Raji (cell line): Measurements from ENCODE around the gene SYS1.

Experiments
- POLR2A ChIP-seq: IDR thresholded peaks from 2 replicates; pipeline ENCODE4 v1.6.1; 2011; ENCODE audit warnings: low read depth, low read length, control low read depth; ENCODE audit not compliant: insufficient read depth

SYS1 gene

GRCh38 chr20:45387274-45387673 lies 24.3 kb downstream of the SYS1 start:
- TF ChIP-seq POLR2A: no peak

GRCh38 chr20:45390931-45391330 lies 28.0 kb downstream of the SYS1 start:
- no peak for TF ChIP-seq POLR2A

DNA sequence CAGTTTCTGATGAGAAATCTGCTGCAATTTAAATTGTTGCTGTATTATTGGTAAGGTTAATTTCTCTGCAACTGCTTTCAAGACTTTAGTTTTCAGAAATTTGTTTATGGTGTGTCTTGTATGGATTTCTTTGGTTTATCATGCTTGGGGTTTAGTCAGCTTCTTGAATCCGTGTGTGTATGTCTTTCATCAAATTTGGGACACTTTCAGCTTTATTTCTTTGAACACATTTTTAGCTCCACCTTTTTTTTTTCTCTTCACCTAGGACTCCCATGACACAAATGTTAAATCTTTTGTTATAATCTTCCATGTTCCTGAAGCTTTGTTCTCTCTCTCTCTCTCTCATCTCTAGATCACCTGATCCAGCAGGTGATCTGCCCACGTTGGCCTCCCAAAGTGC lies 28.6 kb downstream of the SYS1 start:
- no peak for TF ChIP-seq POLR2A

DNA sequence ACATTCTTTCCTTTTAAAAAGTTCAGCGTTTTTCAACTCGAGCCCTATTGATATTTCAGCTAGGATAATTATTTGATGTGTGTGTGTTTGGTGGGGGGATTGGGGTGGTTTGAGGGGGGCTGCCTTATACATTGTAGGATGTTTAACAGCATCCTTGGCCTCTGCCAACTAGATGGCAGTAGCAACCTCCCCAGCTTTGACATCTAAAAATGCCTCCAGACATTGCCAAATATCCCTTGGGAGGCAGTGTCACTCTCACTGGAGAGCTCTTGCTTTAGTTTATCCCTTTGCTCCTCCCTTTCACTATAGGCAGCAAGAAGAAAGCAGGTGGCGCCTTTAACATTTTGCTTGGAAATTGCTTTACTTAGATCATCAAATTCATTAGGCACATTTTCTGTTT lies 29.8 kb downstream of the SYS1 start:
- TF ChIP-seq POLR2A: no peak

DNA sequence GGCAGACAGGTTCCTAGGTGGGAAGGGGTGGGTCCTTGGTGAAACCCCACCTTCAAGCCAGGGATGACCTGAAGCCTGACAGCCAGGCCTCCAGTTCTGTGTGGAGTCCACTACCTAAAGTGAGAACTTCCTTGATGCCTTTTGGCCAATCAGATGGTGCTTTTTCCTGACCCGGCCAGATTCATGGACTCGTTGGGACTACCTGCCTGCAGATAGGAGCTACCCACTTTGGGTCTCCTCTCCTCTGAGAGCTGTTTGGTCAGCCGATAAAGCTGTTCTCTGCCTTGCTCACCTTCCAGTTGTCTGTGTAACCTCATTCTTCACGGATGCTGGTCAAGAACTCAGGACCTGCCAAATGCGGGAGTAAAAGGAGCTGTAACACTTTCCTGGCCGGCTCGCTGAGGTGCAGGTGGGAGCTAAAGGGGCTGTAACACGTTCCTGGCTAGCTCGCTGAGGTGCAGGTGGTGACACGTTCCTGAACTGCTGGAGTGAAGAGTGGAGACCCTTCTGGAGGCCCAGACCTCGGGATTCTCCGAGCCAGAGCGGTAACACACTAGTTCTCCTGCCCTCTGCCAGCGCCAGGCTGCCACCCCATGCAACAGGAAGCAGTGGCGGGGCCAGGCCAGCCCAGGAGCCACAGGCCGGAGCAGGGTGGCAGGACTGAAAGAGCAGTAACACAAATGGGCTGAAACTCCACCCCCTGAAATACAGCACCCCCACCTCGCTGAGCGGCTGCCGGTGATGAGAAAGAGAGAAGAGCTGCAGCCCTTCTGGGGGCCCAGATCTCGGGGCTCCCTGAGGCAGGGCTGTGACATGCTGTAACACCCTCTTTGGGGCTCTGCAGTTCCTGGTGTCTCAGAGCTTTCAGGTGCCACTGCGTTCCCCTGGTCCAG lies 31.5 kb downstream of the SYS1 start:
- no peak for TF ChIP-seq POLR2A

GRCh38 chr20:45395114-45395415 lies 32.1 kb downstream of the SYS1 start:
- no peak for TF ChIP-seq POLR2A

GRCh38 chr20:45399018-45399417 lies 36.1 kb downstream of the SYS1 start:
- no peak for TF ChIP-seq POLR2A

GRCh38 chr20:45400346-45401031 lies 37.5 kb downstream of the SYS1 start:
- TF ChIP-seq POLR2A: no peak

- TF ChIP-seq POLR2A: no peak
Observed at GRCh38 chr20:45402946-45403345, 40.0 kb downstream of the SYS1 start.

GRCh38 chr20:45404438-45404837 lies 41.5 kb downstream of the SYS1 start:
- TF ChIP-seq POLR2A: no peak

- TF ChIP-seq POLR2A: no peak
Observed at GRCh38 chr20:45405571-45406259, 42.8 kb downstream of the SYS1 start.

DNA sequence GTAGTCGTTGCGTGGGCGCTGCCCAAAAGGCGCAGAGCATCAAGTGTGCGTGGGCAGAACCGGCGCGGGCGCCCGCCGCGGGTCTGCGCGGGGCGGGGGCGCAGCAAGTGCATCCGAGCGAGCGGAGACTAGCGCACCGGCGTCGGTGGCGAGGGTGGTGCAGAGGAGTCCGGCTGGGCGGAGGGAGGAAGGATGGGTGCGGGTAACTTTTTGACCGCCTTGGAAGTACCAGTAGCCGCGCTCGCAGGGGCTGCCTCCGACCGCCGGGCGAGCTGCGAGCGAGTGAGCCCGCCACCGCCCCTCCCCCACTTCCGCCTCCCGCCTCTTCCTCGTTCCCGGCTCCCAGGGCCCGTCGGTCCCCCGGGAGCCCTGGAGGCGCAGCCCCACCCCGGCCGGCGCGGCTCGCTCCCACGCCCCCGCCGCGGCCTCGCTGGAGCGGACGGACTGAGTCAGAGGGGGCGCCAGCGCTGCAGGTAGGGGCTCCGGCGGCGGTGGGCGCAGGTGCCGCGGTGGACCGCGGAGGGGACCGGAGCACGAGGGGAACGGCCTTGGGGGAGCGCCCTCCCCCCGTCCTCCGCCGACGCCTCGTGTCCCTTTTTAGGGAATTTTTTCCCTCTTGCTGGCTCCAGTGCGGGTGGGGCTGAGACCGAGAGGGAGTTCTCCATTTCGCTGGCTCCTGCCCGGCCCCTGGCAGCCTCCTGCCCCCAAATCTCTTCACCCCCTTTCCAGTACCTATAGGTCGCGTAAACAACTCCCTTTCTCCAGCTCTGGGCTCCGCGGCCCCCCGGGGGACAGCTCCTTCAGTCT lies 43.5 kb downstream of the SYS1 start:
- TF ChIP-seq POLR2A: no peak

DNA sequence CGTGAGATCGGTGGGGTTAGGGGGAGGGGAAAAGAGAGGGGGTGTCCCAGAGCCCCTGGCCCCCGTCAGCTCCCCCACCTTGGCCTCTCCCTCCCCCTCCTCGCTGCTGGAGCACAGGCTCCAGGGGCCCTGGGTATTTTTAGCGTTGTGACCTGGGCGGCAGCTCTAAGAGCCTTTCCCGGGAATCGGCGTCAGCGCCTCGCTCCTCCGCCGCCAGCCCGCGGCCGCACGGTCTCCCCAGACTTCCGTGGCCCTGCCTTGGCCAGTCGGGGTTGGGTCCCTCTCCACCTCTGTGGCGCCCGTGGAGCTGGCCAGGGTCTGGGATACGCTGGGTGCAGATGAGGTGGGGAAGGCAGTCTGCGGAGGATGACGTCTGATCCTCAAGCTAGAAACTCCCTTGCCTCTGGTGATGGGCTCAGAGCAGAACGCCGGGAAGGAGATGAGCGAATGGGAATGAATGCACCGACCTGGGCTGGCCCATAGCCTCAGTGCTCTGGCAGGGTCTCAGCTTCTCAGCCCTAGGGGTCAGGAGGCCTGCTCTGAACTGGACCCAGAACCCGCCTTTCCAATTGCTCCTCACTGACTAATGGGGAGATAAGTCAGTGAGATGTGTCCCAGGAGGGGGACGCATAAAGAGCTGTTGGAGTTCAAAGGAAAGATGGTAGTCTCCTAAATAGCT lies 44.2 kb downstream of the SYS1 start:
- no peak for TF ChIP-seq POLR2A

- no peak for TF ChIP-seq POLR2A
Observed at GRCh38 chr20:45407783-45408645, 45.1 kb downstream of the SYS1 start, which contains the start of gene DBNDD2. DBNDD2 (plus strand) TSS chr20:45408289; CDS start chr20:45408468, 179 bp downstream.
